Lower leg skin (tissue), 4 donors: ENCODE results near the gene SNX19. TPM values are rescaled to one million over a fixed set of nuclear protein-coding genes. Genes with fewer than 3 reads are reported as not detected.

Source experiments
- DNase-seq, 2 donors: peaks; one replicate each; pipeline ENCODE4 v3.0.0-alpha.2; 2019; ENCODE audit warnings: low spot score in 2 of 2
- H3K4me3 ChIP-seq: fragments of 200-600 bp; sonication (generic); 2 replicates; pipeline ENCODE4 v1.5.1; 2017; ENCODE audit warnings: mild to moderate bottlenecking, low read depth; ENCODE audit not compliant: poor library complexity, severe bottlenecking
- POLR2A ChIP-seq, 2 donors: fragments of 450-650 bp; IDR thresholded peaks; one replicate each; pipeline ENCODE4 v1.6.1; 2016 to 2017; ENCODE audit warnings: antibody characterized with exemption in 2 of 2, mild to moderate bottlenecking in 1 of 2, moderate library complexity in 1 of 2
- WGBS, 2 donors: methylation state at CpG; one replicate each; pipeline ENCODE4 v1.1.5; 2018; 5-methylcytosine and 5-hydroxymethylcytosine counted together
- intact Hi-C: fragments of 100-400 bp; cut with DNase I; formaldehyde crosslinking; loops from one replicate; pipeline ENCODE4 v1.15.0; 2023; ENCODE audit warnings: low total_unique reads
- total RNA-seq, 4 donors: library from RNA; depleted of rRNA; stranded (reverse); fragments of >200 nt; gene quantifications; one replicate each; pipeline ENCODE4 v1.1.0, GENCODE V29; 2016
- TF ChIP-seq, protein P1 (sequence below), 3 donors: fragments of 450-650 bp; IDR thresholded peaks; one replicate each; pipeline ENCODE4 v1.5.1; 2016; ENCODE audit warnings: antibody characterized with exemption in 3 of 3, mild to moderate bottlenecking in 3 of 3, moderate library complexity in 2 of 3

The SNX19 gene
- total RNA-seq, 4 donors from 2014 or later, result 50.0 to 77.2 (median 60.5) TPM

DNA sequence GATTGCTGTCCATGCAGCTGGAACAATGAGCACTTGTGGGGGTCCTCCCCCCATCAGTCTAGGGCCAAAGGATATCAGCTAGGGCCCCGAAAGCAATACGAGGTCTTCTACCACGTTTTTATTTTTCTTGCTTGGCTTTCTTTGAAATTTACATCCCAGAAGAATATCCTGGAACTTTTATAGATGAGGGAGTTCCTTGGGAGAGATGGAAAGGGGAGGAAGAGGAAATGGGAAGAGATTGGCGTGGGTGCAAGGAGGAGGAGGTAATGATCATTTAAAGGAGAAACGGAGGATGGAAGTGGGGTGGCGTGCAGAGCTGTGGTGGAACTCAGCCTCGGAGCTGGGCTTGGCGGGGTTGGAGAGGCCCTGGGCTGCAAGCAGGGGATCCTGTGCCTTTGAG lies 90.3 kb downstream of the SNX19 start:
- H3K4me3 ChIP-seq, result no peak overlapping the region
- 79 to 85% methylated on average over 8 of the region's 8 CpGs for WGBS, 2 donors
- intact Hi-C loops, result no loop called here
- no peak for DNase-seq
- TF ChIP-seq, protein P1, sequence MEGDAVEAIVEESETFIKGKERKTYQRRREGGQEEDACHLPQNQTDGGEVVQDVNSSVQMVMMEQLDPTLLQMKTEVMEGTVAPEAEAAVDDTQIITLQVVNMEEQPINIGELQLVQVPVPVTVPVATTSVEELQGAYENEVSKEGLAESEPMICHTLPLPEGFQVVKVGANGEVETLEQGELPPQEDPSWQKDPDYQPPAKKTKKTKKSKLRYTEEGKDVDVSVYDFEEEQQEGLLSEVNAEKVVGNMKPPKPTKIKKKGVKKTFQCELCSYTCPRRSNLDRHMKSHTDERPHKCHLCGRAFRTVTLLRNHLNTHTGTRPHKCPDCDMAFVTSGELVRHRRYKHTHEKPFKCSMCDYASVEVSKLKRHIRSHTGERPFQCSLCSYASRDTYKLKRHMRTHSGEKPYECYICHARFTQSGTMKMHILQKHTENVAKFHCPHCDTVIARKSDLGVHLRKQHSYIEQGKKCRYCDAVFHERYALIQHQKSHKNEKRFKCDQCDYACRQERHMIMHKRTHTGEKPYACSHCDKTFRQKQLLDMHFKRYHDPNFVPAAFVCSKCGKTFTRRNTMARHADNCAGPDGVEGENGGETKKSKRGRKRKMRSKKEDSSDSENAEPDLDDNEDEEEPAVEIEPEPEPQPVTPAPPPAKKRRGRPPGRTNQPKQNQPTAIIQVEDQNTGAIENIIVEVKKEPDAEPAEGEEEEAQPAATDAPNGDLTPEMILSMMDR (IDR thresholded peaks at IDR 0.05), result no peak
- TF ChIP-seq POLR2A (IDR thresholded peaks at IDR 0.05), result no peak

DNA sequence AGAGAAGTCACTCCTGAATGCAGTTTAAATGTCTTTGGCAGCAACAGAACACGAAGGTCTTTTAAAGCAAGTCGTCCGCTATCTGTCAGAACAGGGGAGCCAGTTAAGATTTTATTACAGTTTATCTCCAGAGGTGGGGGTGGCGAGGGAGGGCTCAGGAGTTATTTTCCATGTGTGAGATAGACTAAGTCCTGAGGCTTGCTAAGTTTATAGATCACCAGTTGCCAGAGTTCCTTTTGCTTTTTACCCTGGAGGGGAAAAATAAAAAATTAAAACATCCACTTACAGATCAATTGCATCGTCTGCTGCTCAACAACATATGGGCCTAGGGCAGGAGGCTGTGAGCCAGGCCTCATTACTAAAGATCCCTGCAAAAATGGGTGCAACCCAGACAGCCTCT lies 90.7 kb downstream of the SNX19 start:
- WGBS, 2 donors, result 76 to 85% methylated on average over 5 of the region's 5 CpGs
- intact Hi-C loops, result no loop called here
- TF ChIP-seq, protein P1 (IDR thresholded peaks at IDR 0.05), result no peak
- no peak for TF ChIP-seq POLR2A (IDR thresholded peaks at IDR 0.05)
- no peak for DNase-seq
- H3K4me3 ChIP-seq, result no peak overlapping the region
